ENCODE measurements around the gene PLEKHG2.

The PLEKHG2 gene

DNA sequence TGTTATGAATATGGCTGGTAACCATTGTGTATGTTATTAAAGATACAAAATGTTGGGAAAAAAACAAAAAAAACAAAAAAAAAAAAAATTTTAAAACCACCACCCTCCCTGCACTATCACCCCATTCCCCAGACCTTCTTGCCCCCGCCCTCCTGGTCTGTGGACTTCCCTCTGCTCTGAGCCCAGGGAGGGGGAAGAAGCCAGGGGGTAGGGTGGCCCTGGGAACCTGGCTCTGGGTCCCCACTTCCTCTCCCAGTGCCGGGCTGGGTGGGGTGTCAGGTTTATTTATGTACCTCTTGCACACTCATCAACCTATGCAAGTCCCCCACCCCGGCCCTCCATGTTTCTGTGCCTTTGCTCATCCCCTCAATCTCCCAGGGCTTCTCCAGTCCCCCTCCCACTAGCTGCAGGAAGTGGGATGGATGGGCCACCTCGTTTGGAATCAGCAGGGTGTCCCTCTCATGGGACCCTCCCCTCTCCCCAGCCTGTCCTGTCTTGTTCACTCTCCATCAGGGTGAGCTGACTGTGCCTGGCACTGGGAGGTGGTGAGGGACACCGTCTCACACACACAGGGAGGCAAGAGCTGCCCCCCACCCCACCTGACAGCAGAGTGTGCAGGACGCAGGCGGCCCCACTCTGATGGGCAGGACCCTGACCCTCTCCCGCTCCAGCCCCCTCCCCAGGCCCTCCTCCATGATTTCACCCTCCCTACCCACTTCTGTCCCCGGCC is 27.5 kb upstream of the PLEKHG2 start:
- DNase-seq (ENCODE audit: low read depth in 2 of 2): no peak

DNA sequence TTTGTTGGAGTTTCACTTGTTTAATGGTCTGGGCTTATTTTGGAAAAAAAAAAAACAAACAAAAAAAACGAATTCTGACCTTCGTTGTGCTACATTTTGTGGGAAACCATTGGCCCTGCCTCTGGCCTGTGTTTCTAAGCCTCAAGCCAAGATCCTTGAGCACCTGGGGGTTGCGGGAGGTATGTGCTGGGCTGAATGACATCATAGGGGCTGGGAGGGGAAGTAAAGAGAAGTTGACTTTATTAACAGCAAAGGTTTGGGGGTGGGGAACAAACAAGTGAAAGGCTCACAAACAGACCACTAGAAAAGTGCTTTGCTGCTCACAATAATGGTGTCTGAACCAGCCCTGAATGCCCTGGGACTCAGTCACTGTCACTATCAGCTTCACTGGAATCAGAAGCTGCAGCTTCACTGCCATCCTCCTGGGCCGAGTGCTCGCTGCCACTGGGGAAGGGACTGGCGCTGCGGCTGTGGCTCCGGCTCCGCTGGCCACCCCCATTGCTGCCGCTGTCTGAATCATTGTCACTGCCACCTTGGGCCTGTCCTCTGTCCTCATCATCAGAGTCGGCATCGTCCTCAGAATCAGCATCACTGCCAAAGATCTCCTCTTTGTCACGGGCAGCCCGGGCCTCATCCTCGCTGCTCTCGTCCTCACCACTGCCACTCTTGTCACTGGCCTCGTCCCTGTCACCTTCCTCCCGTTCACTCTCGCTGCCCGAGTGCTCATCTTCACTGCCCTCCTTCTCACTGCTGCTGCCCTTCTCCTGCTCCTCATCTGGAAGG is 26.6 kb upstream of the PLEKHG2 start:
- no peak for DNase-seq (ENCODE audit: low read depth in 2 of 2)

DNA sequence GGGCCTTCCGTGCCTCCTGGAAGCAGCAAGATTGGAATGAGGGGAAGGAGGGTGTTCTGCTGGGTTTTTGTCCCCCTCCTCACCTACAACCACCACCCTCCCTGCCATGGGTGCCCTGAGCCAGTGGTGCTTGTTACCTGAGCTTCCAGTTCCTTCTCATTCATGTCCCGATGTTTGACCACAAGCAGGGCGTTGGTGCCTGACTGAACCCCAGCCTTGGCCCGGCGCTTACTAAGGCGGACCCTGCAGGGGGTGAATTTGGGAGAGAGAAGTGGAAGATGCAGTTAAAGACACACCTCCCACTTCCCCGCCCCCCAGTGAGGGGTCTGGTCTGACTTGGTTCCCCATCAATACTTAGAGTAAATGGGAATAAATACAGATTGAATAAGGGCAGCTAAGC is 25.9 kb upstream of the PLEKHG2 start:
- DNase-seq (ENCODE audit: low read depth in 2 of 2): no peak

DNA sequence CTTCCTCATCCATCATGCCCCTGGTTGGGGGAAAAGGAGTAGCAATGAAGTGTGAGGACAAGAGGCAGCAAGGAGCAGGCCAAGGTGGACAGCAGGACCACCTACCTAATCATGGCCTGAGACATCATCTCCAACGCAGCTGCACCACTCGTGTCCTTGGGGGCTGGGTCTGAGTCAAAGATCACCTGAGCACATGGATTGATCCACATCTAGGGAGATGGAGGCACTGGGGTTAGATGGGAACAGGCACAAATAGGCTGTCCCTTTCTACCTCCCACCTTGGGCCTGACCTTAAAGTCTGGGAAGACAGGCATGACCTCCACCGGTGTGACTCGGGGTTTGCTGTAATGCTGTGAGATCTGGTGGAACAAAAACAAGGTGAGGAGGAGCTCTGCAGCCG is 23.8 kb upstream of the PLEKHG2 start:
- DNase-seq (ENCODE audit: low read depth in 2 of 2): no peak

DNA sequence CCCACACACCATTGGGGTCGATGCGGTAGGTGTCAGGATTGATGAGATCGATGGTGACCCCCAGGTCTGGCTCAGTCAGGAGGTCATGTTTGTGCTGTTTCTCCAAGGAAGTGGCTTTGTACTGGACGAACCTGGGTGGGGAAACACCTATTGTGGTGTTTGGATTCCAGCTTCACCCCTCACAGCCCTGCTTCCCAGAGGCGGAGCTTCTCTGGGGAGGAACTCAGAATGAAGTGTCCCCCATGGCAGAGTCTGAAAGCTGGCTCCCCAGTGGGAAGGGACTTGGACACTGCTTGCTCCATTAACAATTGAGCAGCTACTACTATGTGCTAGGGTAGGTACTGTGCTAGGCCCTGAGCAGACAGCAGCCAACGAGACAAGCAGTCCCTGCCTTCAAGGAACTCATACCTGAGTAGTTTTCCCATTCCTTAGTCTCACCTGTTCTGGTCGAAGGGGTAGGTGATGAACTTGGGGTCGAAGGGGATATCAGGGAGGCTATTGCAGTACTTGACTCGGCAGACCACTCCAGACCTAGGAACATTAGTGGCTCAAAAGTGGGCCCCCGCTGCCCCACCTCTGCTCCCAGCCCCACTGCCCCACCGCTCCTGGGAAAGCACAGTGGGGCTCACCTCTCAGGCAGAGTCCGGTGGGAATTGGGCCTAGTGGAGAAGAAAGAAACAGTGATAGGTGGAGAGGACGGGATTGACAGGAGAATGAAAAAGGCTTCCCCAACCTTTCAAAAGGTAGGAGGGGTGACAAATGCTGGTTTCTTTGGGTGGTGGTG is 22.6 kb upstream of the PLEKHG2 start:
- no peak for DNase-seq (ENCODE audit: low read depth in 2 of 2)

DNA sequence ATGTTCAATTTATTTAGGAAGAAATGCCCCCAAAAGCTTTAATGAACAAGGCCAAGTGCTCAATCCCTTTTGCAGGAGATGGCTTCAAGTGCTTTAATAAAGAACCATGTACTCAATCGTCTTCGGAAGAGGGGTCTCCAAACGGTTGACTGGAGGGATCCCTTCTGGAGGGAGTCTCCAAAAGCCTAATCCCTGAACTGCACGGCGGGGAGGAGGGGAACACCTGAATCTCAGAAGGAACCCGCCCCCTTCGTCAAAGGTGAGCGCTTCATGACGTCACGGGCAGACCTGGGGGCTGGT is 22.1 kb upstream of the PLEKHG2 start:
- peak in 1 of 2 donors; percentile 70 for DNase-seq (ENCODE audit: low read depth in 2 of 2)

DNA sequence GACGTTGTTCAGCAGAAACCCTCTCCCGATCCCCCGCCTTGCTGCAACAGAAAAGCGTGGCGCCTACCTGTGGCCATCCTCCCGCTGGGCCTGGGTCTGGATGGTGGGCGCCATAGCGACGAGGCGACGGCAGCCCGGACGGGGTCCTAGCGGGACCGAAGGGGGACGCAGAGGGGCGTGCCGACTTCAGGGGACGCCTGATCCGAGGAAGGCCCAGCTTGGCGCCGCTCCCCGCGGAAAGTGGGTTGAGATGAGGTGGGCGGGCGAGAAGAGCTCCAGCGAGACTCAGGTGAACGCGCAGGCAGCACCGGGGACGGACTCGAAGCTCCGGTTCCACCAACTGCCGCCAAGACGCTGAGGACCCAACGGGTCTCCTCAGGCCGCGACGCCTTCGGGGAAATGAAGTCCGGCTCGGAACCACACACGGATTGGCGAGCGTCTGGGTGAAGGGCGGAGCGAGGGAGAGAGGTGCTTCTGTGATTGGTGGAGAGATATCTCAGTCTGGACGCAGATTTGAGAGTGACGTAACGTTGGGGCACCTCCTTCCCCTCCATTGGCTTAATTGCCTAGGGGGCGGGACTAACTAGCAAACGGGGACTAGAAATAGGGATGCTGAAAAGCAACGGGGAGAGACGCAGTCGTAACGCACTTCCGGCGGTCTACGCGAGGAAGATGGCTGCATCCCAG is 21.6 kb upstream of the PLEKHG2 start, which contains the start of the genes MED29 and PAF1:
MED29 (plus strand) TSS at position 628 of the 687 bp plus-strand sequence; CDS start at position 673, 45 bp downstream.
PAF1 (minus strand) TSS at position 356 of the 687 bp plus-strand sequence; CDS start at position 114, 242 bp downstream.
- peak; percentile 85 to 94 for DNase-seq (ENCODE audit: low read depth in 2 of 2)

DNA sequence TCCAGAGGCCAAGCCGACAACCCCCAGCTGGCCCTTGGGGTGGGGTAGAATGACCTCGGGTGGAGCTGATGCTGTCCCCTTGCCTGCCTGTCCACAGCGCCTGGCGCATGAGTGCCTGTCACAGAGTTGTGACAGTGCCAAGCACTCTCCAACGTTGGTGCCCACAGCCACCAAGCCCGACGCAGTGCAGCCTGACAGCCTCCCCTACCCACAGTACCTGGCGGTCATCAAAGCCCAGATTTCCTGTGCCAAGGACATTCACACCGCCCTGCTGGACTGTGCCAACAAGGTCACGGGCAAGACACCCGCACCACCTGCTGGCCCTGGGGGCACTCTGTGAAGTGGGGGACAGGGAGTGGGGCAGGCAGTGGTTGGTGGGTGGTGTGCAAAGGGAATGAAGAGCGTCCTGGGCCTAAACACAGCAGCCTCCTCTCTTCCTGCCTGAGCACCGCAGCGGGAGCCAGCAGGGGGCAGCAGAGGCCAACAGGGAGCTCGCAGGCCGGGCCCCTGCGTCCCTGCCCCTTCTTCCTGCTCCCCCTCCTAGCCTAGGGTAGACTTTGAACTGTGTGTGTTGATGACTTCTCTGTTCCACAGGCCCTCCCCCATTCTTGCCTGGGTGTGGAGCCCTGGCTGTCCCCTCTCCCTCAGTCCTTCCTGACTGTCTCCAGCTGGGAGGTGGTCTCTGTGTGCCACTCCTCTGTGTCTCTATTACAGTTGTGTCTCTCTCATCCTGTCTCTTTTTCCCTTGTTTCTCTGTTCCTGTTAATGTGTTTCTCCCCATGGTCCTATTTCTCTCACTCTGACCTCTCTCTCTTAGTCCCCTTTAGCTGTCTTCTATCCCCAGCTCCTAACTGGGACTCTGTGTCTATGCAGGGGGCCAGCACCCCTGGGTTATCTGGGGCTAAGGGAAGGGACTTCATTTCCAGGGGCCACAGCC is 14.8 kb upstream of the PLEKHG2 start:
- peak; percentile 87 for DNase-seq (ENCODE audit: low read depth in 2 of 2)

DNA sequence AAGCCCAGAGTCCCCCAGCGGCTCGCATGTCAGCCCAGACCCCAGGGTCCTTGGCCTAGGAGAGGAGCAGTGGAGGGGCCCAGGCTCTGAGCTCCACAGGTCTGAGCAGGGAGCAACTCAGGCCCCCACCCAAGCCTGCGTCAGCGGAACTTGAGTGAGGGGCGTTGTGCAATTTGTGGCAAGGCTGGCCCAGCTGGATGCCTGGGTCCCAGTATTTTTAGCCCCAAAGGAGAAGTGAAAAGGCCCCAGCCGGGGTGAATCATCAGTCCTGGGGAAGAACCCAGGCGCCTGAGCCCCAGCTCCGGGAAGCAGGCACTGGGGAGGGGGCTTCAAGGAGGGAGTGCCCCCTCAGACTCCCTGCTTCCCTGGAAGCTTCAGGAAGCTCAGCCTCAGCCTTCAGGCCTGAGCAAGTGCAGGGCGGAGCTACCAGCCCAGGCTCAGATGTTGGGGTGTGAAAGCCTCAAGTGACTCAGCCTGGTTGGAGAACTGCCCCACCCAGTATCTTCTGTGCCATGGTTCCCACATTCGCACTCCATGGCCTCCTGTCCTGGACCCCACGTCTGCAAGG is 14.1 kb upstream of the PLEKHG2 start:
- DNase-seq (ENCODE audit: low read depth in 2 of 2): no peak

DNA sequence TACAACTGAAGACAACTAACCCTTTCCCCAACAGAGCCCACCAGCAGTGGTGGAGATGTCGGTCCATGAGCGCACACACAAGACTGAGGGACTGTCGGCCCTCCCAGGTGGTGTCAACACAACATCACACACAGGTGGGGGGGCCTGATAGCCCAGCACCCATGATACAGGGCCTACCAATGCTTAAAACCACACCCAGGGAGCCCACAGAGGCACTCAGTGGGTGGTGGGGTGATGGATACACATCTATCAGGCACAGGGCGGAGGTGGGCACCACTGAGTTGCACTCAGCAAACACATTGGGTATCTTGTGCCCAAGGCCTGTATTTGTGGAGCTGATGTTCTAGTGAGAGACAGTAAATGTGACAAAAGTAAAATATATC is 12.8 kb upstream of the PLEKHG2 start:
- no peak for DNase-seq (ENCODE audit: low read depth in 2 of 2)

DNA sequence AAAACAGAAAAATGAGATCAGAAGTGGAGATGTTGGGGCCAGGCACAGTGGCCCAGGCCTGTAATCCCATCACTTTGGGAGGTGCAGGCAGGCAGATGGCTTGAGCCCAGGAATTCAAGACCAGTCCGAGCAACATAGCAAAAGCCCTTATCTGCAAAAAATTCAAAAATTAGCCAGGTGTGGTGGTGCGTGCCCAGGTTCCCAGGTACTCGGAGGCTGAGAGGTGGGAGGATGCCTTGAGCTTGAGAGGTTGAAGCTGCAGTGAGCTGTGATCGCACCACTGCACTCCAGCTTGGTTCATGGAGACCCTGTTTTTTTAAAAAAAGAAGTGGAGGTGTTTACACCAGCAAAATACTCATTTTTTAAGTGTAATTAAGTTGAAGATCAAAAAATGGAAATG is 12.4 kb upstream of the PLEKHG2 start:
- DNase-seq (ENCODE audit: low read depth in 2 of 2): no peak

DNA sequence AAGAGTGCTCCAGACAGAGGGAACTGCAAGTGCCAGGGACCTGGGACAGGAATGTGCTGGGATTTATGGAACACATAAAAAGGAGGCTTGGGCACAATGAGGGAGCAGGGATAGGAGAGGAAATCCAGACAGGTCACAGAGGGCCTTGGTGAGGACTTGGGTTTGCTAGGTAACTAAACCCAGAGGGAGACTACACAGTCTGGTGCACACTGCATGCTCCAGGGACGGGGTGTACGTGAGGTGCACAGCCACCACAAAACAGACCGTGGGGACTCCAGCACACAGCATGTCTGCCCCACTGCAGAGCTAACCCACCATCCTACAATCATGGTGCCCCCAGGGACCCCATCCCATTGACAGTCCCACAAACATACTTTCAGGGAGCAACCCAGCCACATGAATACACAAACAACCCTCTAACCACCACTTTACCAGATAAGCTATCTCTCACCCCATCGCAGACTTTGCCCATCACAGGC is 11.4 kb upstream of the PLEKHG2 start:
- no peak for DNase-seq (ENCODE audit: low read depth in 2 of 2)

DNA sequence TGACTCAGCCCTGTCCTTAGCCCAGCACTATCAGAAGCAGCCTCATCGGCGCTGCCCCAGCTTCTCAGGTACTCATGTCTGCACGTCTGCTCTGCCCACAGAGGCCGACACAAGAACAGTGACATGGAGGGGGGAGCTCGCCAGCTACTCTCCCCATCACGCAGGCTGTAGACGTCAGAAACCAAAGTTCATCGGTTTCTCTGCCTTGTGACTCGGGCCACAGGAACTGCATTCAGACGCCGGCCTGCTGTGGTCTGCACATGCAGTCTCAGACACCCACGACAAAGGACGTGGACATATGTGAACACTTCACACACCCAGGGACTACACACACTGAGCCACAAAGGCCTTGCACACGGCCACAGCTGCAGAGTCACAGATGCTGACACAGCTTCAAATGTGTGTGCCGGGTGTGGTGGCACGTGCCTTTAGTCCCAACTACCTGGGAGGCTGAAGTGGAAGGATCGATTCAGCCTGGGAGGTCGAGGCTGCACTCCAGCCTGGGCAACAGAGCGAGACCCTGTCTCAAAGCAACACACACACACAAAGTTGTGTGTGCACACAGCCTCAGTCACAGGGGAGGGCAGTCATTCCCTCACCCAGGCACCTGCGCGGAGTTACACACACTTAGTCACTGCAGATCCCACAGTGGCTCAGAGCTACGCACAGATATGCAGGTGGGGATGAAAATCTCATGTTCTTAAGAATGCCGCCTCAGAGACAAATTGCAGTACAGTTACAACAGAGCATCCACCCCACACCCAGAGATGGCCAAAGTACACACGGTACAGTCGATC is 10.7 kb upstream of the PLEKHG2 start:
- DNase-seq (ENCODE audit: low read depth in 2 of 2): peak; percentile 58 to 76

DNA sequence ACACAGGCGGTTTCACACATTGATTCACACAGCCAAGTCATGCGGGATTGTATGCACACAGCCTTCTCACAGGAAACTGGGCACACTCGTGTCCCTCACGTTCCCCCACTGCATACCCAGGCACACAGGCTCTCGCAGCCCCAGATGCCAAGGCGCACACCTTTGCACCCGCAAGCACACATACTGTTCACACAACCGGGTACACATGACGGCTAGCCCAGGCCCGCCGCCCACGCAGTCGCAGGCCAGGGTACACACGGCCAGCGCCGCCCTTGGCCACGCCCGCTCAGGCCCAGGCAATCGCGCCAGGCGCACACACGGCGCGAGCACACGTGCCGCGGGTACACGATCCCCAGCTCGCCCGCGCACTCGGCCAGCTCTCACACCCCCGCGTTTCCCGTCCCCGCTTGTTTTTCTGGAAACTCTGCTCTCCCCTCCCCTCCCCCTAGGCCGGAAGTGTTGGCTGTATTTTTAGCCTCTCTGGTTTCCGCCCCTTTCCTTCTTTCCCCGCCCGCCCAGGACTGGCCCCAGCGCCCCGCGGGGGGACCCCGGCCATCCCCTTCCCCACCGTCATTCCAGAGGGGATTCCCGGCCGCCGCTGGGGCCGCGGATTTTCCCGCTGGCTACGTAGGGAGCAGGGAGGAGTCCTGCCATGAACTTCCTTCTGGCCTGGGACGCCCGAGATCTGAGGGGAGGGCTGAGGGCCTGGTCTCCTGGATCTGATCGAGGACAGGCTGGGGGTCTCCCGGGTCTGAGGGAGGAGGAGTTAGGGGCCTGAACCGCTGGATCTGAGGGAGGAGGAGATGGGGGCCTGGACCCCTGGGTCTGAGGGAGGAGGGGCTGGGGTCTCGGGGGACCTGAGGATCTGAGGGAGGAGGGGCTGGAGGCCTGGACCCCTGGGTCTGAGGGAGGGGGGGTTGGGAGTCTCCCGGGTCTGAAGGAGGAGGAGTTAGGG is 9.8 kb upstream of the PLEKHG2 start:
- peak; percentile 73 to 78 for DNase-seq (ENCODE audit: low read depth in 2 of 2)

DNA sequence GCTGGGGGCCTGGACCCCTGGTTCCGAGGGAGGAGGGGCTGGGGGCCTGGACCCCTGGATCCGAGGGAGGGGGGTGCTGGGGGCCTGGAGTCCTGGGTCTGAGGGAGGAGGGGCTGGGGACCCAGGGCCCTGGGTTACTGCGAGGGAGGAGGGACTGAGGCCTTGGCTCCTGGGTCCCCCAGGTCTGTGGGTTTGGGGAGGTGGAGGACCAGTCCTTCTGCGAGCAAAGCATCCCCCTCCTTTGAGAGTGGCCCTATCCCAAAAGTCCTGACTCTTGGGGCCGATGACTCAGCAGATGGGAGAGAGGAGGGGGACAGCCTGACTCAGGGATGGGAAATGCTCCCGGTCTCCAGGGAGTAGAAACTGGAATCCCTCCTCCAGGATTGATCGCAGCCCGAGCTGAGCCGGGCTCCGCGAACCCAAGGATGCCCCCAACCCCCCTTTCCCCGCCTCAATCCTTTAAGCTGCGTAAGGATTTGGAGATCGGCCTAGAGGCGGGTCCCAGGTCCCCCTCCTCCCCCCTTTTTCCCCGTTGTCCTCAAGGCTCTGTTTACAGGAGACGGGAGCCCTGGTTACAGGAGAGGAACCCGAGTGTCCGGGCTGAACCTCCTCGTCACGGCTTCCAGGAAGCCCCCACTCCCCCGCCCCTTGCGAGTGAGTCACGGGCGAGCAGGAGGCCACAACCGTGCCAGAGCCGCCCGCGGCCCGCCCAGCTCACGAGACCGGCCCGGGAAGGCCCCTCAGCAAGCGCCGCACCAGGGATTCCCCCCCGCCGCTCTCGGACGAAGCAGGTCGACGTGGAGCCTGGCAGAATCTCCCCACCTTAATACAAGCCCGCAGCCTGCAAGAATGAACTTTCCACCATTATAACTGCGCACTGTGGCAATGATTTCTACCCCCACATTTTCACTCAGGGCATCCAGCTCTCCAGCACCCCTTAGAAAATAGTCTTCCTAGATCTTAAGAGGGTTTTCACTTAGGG is 8.8 kb upstream of the PLEKHG2 start:
- peak; percentile 94 to 95 for DNase-seq (ENCODE audit: low read depth in 2 of 2)

DNA sequence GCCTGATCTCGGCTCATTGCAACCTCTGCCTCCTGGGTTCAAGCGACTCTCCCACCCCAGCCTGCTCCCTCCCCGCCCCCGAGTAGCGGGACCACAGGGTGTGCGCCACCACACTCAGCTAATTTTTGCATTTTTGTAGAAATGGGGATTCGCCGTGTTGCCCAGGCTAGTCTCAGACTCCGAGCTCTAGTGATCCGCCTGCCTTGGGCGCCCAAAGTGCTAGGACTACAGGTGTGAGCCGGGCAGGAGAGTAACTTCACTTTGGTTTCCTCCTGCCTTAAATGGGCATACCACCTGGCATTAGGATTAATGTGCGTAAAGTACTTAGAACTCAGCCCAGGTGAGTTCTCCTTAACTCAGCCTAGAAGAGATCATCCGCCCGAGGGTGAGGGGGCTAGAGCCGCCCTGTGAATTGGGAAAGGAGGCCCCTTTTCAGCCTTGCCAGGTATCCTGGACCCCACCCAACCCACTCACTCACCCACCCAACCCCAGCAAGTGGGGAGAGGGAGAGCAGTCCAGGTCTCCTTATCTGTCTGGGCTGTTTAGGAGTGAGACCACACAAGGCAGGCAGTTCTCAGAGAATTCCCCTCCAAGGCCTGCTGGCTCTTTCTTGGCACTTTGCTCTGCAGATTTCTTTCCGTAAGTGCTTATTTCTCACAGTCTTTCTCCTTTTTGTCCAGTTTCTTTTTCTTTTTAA is 7.1 kb upstream of the PLEKHG2 start:
- DNase-seq (ENCODE audit: low read depth in 2 of 2): no peak

Data from activated CD8-positive, alpha-beta memory T cell treated with anti-CD3 and anti-CD28 coated beads for 4 hours (primary cell).